K562 (cell line): ENCODE data around the gene EMILIN1. TPM values are rescaled to one million over a fixed set of nuclear protein-coding genes. Genes with fewer than 3 reads are reported as not detected.
A peak's percentile ranks its signal among the peaks of the same experiment; 100 is the strongest.

ENCODE experiments used
- FOXK2 ChIP-seq, 2 experiments: fragments of 450-650 bp; IDR thresholded peaks in 1 of 2; conservative IDR thresholded peaks in 1 of 2; 2 replicates each; pipeline ENCODE4 v1.6.1; 2016; ENCODE audit warnings: low read depth in 2 of 2, mild to moderate bottlenecking in 1 of 2
- GTF2E2 ChIP-seq: fragments of 200-800 bp; sonication (Bioruptor generic); IDR thresholded peaks from 2 replicates; pipeline ENCODE4 v1.6.1; 2016; ENCODE audit warnings: missing genetic modification characterization, missing compliant biosample characterization
- HNRNPH1 ChIP-seq: fragments of 200-400 bp; formaldehyde crosslinking; optimal IDR thresholded peaks from 2 replicates; pipeline ENCODE3; 2017; ENCODE audit warnings: low read depth, mild to moderate bottlenecking, low read length, moderate library complexity
- HSF4 ChIP-seq: fragments of 250-450 bp; sonication (Bioruptor Pico); IDR thresholded peaks from 2 replicates; pipeline ENCODE4 v2.1.2; 2022; ENCODE audit warnings: mild to moderate bottlenecking, moderate library complexity, borderline replicate concordance
- JUND ChIP-seq, 2 experiments: IDR thresholded peaks; 2 replicates in 1 of 2; 3 replicates in 1 of 2; pipeline ENCODE4 v1.6.1; 2011; ENCODE audit warnings: borderline replicate concordance in 2 of 2, low read depth in 2 of 2, low read length in 2 of 2, improper control_type of control experiment in 1 of 2, missing biosample characterization in 1 of 2, missing genetic modification characterization in 1 of 2, missing genetic modification reagents in 1 of 2
- MEIS2 ChIP-seq: fragments of 450-650 bp; IDR thresholded peaks from 2 replicates; pipeline ENCODE4 v1.6.1; 2014; ENCODE audit warnings: mild to moderate bottlenecking; ENCODE audit not compliant: partially characterized antibody
- MLLT1 ChIP-seq, 2 experiments: fragments of 450-650 bp; IDR thresholded peaks; 2 replicates each; pipeline ENCODE4 v1.6.1; 2016
- NKRF ChIP-seq: fragments of 450-650 bp; IDR thresholded peaks from 2 replicates; pipeline ENCODE4 v1.6.1; 2016; ENCODE audit warnings: borderline replicate concordance
- POLR2AphosphoS5 ChIP-seq: IDR thresholded peaks from 2 replicates; pipeline ENCODE4 v1.6.1; 2011; ENCODE audit warnings: mild to moderate bottlenecking, low read depth, low read length, moderate library complexity; ENCODE audit not compliant: control insufficient read depth, insufficient read depth
- POLR3G ChIP-seq: IDR thresholded peaks from 2 replicates; pipeline ENCODE4 v1.6.1; 2011; ENCODE audit not compliant: insufficient read length, insufficient replicate concordance; ENCODE audit errors: extremely low read depth
- ZBTB17 ChIP-seq: fragments of 450-650 bp; formaldehyde crosslinking; IDR thresholded peaks from 2 replicates; pipeline ENCODE4 v1.4.0; 2020; ENCODE audit warnings: mild to moderate bottlenecking
- ZNF449 ChIP-seq: fragments of 250-450 bp; sonication (Bioruptor Pico); IDR thresholded peaks from 2 replicates; pipeline ENCODE4 v1.8.0; 2022; ENCODE audit warnings: moderate library complexity, mild to moderate bottlenecking, inconsistent platforms
- polyA plus RNA-seq, 8 experiments: library from polyadenylated mRNA; depleted of rRNA in 4 of 8; stranded (reverse) in 5 of 8; unstranded in 3 of 8; fragments of >200 nt; fragmentation: Nextera tagmentation in 2 of 8; fragmentation: Illumina TruSeq in 1 of 8; extraction: Ambion mirVana in 2 of 8; extraction: Trizol in 1 of 8; gene quantifications; 2 replicates each; pipeline versions ENCODE4 v1.2.1 to v1.2.3, GENCODE V29; 2011 to 2014; ENCODE audit warnings: inconsistent platforms in 1 of 8, missing spikeins in 1 of 8
- total RNA-seq, 7 experiments: library from RNA; depleted of rRNA in 6 of 7; stranded (reverse); fragments of >200 nt in 6 of 7; fragmentation: Illumina TruSeq in 2 of 7; extraction: Trizol in 2 of 7; gene quantifications; 2 replicates each; pipeline versions ENCODE4 v1.2.1 to v1.2.3, GENCODE V29; 2011 to 2021; ENCODE audit warnings: low replicate concordance in 1 of 7

The EMILIN1 gene
- total and polyA plus RNA-seq, 9 of the 15 experiments (the other 6 are each of a cell fraction or from before 2014, with no cell fraction given) = 0.04 to 2.7 (median 0.54) TPM; not detected in 2

- no peak for TF ChIP-seq ZNF449 (CRISPR knock-in tag)
- TF ChIP-seq MLLT1 (IDR thresholded peaks at IDR 0.05) = no peak
- TF ChIP-seq POLR2AphosphoS5 = no peak
- no peak for TF ChIP-seq NKRF
- TF ChIP-seq POLR3G = no peak
- no peak for TF ChIP-seq FOXK2 (conservative IDR thresholded peaks at IDR 0.05 in 1 of 2, IDR thresholded peaks at IDR 0.05 in 1 of 2; ENCODE audit: low read depth in 2 of 2)
- TF ChIP-seq JUND (IDR thresholded peaks at IDR 0.05; ENCODE audit: borderline replicate concordance, low read depth, low read length) = no peak
- no peak for TF ChIP-seq JUND (tag; IDR thresholded peaks at IDR 0.05; ENCODE audit: borderline replicate concordance, low read depth, low read length)
- TF ChIP-seq HSF4 (CRISPR knock-in tag) = no peak
- TF ChIP-seq ZBTB17 (CRISPR knock-in tag) = no peak
- TF ChIP-seq GTF2E2 (tag) = no peak
- no peak for TF ChIP-seq HNRNPH1
- peak; percentile 29 for TF ChIP-seq MEIS2
- TF ChIP-seq, all 486 proteins: peak for 5
These were observed 47.9 kb downstream of the EMILIN1 start (continued) for GRCh38 chr2:27126252-27126710.
